Measurements from ENCODE around the gene TOM1L2. TPM values are rescaled to one million over a fixed set of nuclear protein-coding genes. Genes with fewer than 3 reads are reported as not detected.

Gene TOM1L2
- total and polyA plus RNA-seq, 2 of the 4 experiments (the other 2 are of a cell fraction), result 34.4 to 51.7 TPM

GRCh38 chr17:17937958-17938357, 34.2 kb downstream of the TOM1L2 start:
- Histone ChIP-seq H4K5ac (ENCODE audit: low read depth, low read length) (no peak overlapping the region), H3K23ac (ENCODE audit: low read depth, low read length) (peak overlapping the region; percentile 35; the same call in 1 of the 2 replicates), H3K9ac (ENCODE audit: low read depth, low read length) (no peak overlapping the region), H4K91ac (ENCODE audit: insufficient read depth, low read depth, low read length) (peak overlapping the region; percentile 38), H3K14ac (replicated peaks; ENCODE audit: low read depth, low read length) (peak overlapping the region; percentile 62), H3K79me1 (ENCODE audit: low read depth in 1 of 2, low read length in 2 of 2) (peaks cover 39 to 89% of the 10 kb centered on the region in 2 experiments), H2BK5ac (ENCODE audit: low read depth, low read length, poor library complexity, severe bottlenecking) (peak overlapping the region; percentile 12), H2BK20ac (ENCODE audit: low read depth, low read length) (peak overlapping the region; percentile 15; the same call in 1 of the 2 replicates), H4K20me1 (ENCODE audit: insufficient read depth, low read length) (peaks cover 25% of the 10 kb centered on the region; the same call in 1 of the 2 replicates), H3K4ac (ENCODE audit: low read depth, low read length) (peak overlapping the region; percentile 42; the same call in 1 of the 2 replicates), H2AK9ac (replicated peaks; ENCODE audit: low read depth, low read length, poor library complexity) (peak overlapping the region; percentile 39), H3K27ac (ENCODE audit: insufficient read depth, low read length) (no peak overlapping the region), H3K56ac (ENCODE audit: extremely low read depth, insufficient read depth, low read length) (no peak overlapping the region), H3K9me3 (ENCODE audit: control insufficient read depth, insufficient read depth, low read length) (no peaks in the 10 kb centered on the region), H3K9me1 (ENCODE audit: insufficient read depth, low read length) (peaks cover 54% of the 10 kb centered on the region), H2BK120ac (ENCODE audit: low read depth, low read length) (0 out of 2 replicates have a peak overlapping the region, but pooled peaks have one; percentile 33), H2AK5ac (ENCODE audit: low read depth, low read length) (peak overlapping the region; percentile 63; the same call in 1 of the 2 replicates), H2AFZ (replicated peaks; ENCODE audit: low read length, poor library complexity) (no peak overlapping the region), H3K4me1 (ENCODE audit: control insufficient read depth, insufficient read depth, low read length) (peaks cover 42% of the 10 kb centered on the region), H3K36me3 (ENCODE audit: control insufficient read depth, insufficient read depth, low read length) (no peaks in the 10 kb centered on the region), H3K4me2 (ENCODE audit: low read depth, low read length) (no peak overlapping the region), H3K27me3 (ENCODE audit: control insufficient read depth, insufficient read depth, low read length) (no peaks in the 10 kb centered on the region), H3K18ac (ENCODE audit: low read depth, low read length) (no peak overlapping the region), H3K4me3 (ENCODE audit: insufficient read depth, low read depth, low read length) (no peak overlapping the region), H4K8ac (ENCODE audit: low read depth in 2 of 2, low read length in 2 of 2) (no peak overlapping the region), H2BK15ac (ENCODE audit: low read depth, low read length) (peak overlapping the region; percentile 42; the same call in 1 of the 3 replicates)
- no CpG with 5 or more reads among the region's 5 CpGs for WGBS, 2 experiments (ENCODE audit: extremely low coverage in 2 of 2, insufficient read length in 1 of 2)
- BruUV-seq (replicated peaks), result no TSS peak
- dilution Hi-C loops (cut with HindIII; ENCODE audit: low sequenced_read_pairs, unreplicated experiment) (no loop called here), in situ Hi-C loops (cut with MboI; ENCODE audit: low sequenced_read_pairs) (no loop called here), intact Hi-C loops (cut with micrococcal nuclease) (no loop called here)
- TF ChIP-seq POLR2A (IDR thresholded peaks at IDR 0.05; ENCODE audit: low read depth, low read length) (no peak), MAZ (IDR thresholded peaks at IDR 0.05; ENCODE audit: borderline replicate concordance, low read depth, low read length) (no peak), CHD1 (IDR thresholded peaks at IDR 0.05; ENCODE audit: low read depth, low read length) (no peak), CTCF (conservative IDR thresholded peaks at IDR 0.05; ENCODE audit: low read depth, low read length) (no peak), MXI1 (IDR thresholded peaks at IDR 0.05; ENCODE audit: borderline replicate concordance, low read depth, low read length) (no peak), FOS (IDR thresholded peaks at IDR 0.05; ENCODE audit: low read depth, low read length) (no peak), RCOR1 (IDR thresholded peaks at IDR 0.05; ENCODE audit: insufficient replicate concordance, low read length) (no peak), MAFK (IDR thresholded peaks at IDR 0.05; ENCODE audit: low read depth, low read length) (no peak), BHLHE40 (IDR thresholded peaks at IDR 0.05; ENCODE audit: low read depth, low read length) (no peak), CEBPB (IDR thresholded peaks at IDR 0.05; ENCODE audit: low read depth, low read length) (no peak), USF2 (IDR thresholded peaks at IDR 0.05; ENCODE audit: low read depth, low read length) (no peak)
- DNase-seq, result no peak
- CTCF ChIA-PET, result no interaction called here
- POLR2A ChIA-PET (ENCODE audit: unreplicated experiment), result no interaction called here
- ATAC-seq (ENCODE audit: low read depth), result no peak

Measured in IMR-90 (cell line).